Measurements from ENCODE around the gene RSRC2. TPM values are rescaled to one million over a fixed set of nuclear protein-coding genes. Genes with fewer than 3 reads are reported as not detected.

The RSRC2 gene
- total RNA-seq, 1 experiment from 2014 or later = 93.1 TPM

- Mint-ChIP-seq H3K27ac (no peak overlapping the region), H3K4me3 (no peak overlapping the region), H3K36me3 (no peaks in the 10 kb centered on the region), H3K27me3 (ENCODE audit: low read depth) (no peaks in the 10 kb centered on the region), H3K9me3 (no peaks in the 10 kb centered on the region), H3K4me1 (no peaks in the 10 kb centered on the region)
- POLR2A ChIA-PET = interaction anchor here (0.5 to 0.7 kb wide), 2 partner anchors 8 to 127 kb away, joined by 3 read pairs; no protein-coding TSS in a partner anchor
- no peak for DNase-seq (ENCODE audit: low spot score)
- CTCF ChIA-PET = interaction anchor here (0.7 kb wide), 1 partner anchor 55 kb away, joined by 3 read pairs; no protein-coding TSS in a partner anchor
- no peak for ATAC-seq
- TF ChIP-seq STAT6 (CRISPR knock-in tag; conservative IDR thresholded peaks at IDR 0.05; ENCODE audit: low read depth) = no peak
- no peak for TF ChIP-seq GABPB1 (CRISPR knock-in tag; IDR thresholded peaks at IDR 0.05)
- no peak for TF ChIP-seq SMAD3 (CRISPR knock-in tag; IDR thresholded peaks at IDR 0.05; ENCODE audit: borderline replicate concordance)
- TF ChIP-seq ZNF532 (CRISPR knock-in tag; IDR thresholded peaks at IDR 0.05; ENCODE audit: borderline replicate concordance) = no peak
- no peak for TF ChIP-seq ATF3 (CRISPR knock-in tag; conservative IDR thresholded peaks at IDR 0.05)
- no peak for TF ChIP-seq NR1H2 (CRISPR knock-in tag; IDR thresholded peaks at IDR 0.05)
- no peak for TF ChIP-seq ESRRA (CRISPR knock-in tag; IDR thresholded peaks at IDR 0.05; ENCODE audit: borderline replicate concordance)
- no peak for TF ChIP-seq NFYB (CRISPR knock-in tag; conservative IDR thresholded peaks at IDR 0.05; ENCODE audit: low read depth)
- no peak for TF ChIP-seq GTF2I (CRISPR knock-in tag; conservative IDR thresholded peaks at IDR 0.05)
- no peak for TF ChIP-seq ZNF281 (CRISPR knock-in tag; IDR thresholded peaks at IDR 0.05)
- TF ChIP-seq CDX4 (CRISPR knock-in tag; IDR thresholded peaks at IDR 0.05; ENCODE audit: borderline replicate concordance) = no peak
Measured at GRCh38 chr12:122458105-122459035, 68.4 kb downstream of the RSRC2 start.

GRCh38 chr12:122457627-122458026 lies 69.1 kb downstream of the RSRC2 start:
- no peaks in the 10 kb centered on the region for H3K9me3 Mint-ChIP-seq
- ATAC-seq = no peak
- H3K27me3 Mint-ChIP-seq (ENCODE audit: low read depth) = no peaks in the 10 kb centered on the region
- TF ChIP-seq ATF1 (CRISPR knock-in tag; IDR thresholded peaks at IDR 0.05) = no peak
- TF ChIP-seq JUN (CRISPR knock-in tag; IDR thresholded peaks at IDR 0.05) = no peak
- no peak for TF ChIP-seq ZMAT4 (CRISPR knock-in tag; IDR thresholded peaks at IDR 0.05)
- no peak for TF ChIP-seq USF2 (CRISPR knock-in tag; IDR thresholded peaks at IDR 0.05)
- TF ChIP-seq RELA (CRISPR knock-in tag; IDR thresholded peaks at IDR 0.05; ENCODE audit: borderline replicate concordance) = no peak
- no peak for TF ChIP-seq MLX (CRISPR knock-in tag; IDR thresholded peaks at IDR 0.05)
- TF ChIP-seq GTF2I (CRISPR knock-in tag; conservative IDR thresholded peaks at IDR 0.05) = no peak
- no peak for TF ChIP-seq ZBTB21 (CRISPR knock-in tag; IDR thresholded peaks at IDR 0.05; ENCODE audit: borderline replicate concordance)

More at GRCh38 chr12:122457627-122458026, 69.1 kb downstream of the RSRC2 start:
- no peak overlapping the region for H3K27ac Mint-ChIP-seq
- ChIA-PET POLR2A (no interaction called here), CTCF (no interaction called here)
- no peak for DNase-seq (ENCODE audit: low spot score)
- no peaks in the 10 kb centered on the region for H3K4me1 Mint-ChIP-seq
- no peak overlapping the region for H3K4me3 Mint-ChIP-seq
- no peaks in the 10 kb centered on the region for H3K36me3 Mint-ChIP-seq
